SHP77 treated with DMSO at 0.1 percent for 48 hours (cell line): ENCODE measurements around the gene HYOU1.
A peak's percentile ranks its signal among the peaks of the same experiment; 100 is the strongest.
"Not testable (repeated sequence)": the region's sequence is repeated elsewhere in the genome, so short reads cannot be mapped to it uniquely, and the experiment has no call there.

Experiments used
- DNase-seq: peaks from one replicate; lab custom pipeline; 2025; lab: John Stamatoyannopoulos, UW

HYOU1 gene

GRCh38 chr11:119018074-119018938, 38.7 kb downstream of the HYOU1 start, which contains the start of the genes RPS25 and TRAPPC4:
TSS of gene RPS25 (minus strand) at chr11:119018343. CDS start at chr11:119018284, 59 bp downstream.
TSS of gene TRAPPC4 (plus strand) at chr11:119018766. CDS start at chr11:119018796, 30 bp downstream.
- DNase-seq, result peak; percentile 89

- not testable (repeated sequence) for DNase-seq
Measured at GRCh38 chr11:119017377-119017776, 39.6 kb downstream of the HYOU1 start.

GRCh38 chr11:119016216-119017009, 40.6 kb downstream of the HYOU1 start:
- DNase-seq, result no peak

DNA sequence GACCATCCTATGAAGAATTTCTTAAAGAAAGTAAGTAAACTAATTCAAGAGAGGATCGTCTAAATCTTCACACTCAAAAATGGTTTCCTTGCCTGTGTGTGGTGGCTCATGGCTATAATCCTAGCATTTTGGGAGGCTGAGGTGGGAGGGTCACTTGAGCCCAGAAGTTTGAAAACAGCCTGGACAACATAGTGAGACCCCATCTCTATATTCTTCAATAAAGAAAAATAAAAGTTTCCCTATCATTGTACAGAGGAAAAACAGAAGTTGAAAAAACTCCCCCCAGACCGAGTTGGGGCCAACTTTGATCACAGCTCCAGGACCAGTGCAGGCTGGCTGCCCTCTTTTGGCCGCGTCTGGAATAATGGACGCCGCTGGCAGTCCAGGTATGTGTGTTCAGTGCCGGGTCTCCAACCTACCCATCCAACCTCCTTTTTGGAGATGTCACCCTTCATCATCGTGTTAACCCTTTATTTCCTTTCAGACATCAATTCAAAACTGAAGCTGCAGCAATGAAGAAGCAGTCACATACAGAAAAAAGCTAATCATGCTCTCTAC, 41.9 kb downstream of the HYOU1 start:
- DNase-seq, result no peak

GRCh38 chr11:119014209-119014924, 42.6 kb downstream of the HYOU1 start:
- DNase-seq, result no peak

- DNase-seq, result no peak
Measured at GRCh38 chr11:119012629-119013170, 44.3 kb downstream of the HYOU1 start.

DNA sequence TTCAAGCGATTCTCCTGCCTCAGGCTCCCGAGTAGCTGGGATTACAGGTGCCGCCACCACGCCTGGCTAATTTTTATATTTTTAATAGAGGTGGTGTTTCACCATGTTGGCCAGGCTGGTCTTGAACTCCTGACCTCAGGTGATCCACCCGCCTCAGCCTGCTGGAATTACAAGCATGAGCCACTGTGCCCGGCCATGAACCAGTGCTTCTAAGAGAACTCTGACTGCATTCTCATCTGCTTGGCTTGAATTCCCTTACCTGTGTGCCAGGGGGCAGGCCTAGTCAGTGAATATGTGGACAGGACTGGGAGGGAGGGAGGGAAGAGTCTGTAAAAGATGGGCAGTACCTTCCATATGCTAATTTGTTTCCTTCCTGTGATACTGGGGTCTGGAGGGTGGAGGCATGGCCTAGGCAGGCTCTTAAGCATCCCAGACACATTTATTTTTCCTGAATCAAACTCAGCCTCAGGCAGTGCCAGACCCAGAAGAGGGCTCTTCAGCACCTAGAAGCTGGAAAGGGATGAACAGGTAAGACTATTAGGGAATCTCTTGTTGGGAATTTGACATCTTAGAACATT, 45.4 kb downstream of the HYOU1 start:
- DNase-seq, result no peak

GRCh38 chr11:119006656-119007055, 50.3 kb downstream of the HYOU1 start:
- no peak for DNase-seq

GRCh38 chr11:119000906-119001305, 56.1 kb downstream of the HYOU1 start:
- no peak for DNase-seq

- no peak for DNase-seq
Measured at GRCh38 chr11:118998822-118999221, 58.2 kb downstream of the HYOU1 start.

- DNase-seq, result no peak
Measured at GRCh38 chr11:118998388-118998717, 58.7 kb downstream of the HYOU1 start.

- peak; percentile 73 for DNase-seq
Measured at GRCh38 chr11:118997627-118998387, 59.2 kb downstream of the HYOU1 start, which contains the start of gene CENATAC. TSS of gene CENATAC (plus strand) at chr11:118998138. CDS start at chr11:118998198, 60 bp downstream.

GRCh38 chr11:118996926-118997626, 59.9 kb downstream of the HYOU1 start:
- no peak for DNase-seq
